HepG2 (cell line): ENCODE data around the gene GRIK4. TPM values are rescaled to one million over a fixed set of nuclear protein-coding genes. Genes with fewer than 3 reads are reported as not detected.

Experiments
- KDM3A ChIP-seq: IDR thresholded peaks from 2 replicates; pipeline ENCODE4 v1.6.1; 2018; ENCODE audit warnings: low read depth, missing compliant biosample characterization
- PAXIP1 ChIP-seq: sonication (generic); formaldehyde crosslinking; conservative IDR thresholded peaks from 2 replicates; pipeline ENCODE4 v1.4.0; 2020; ENCODE audit warnings: mild to moderate bottlenecking, missing genetic modification reagents, moderate library complexity
- SOX13 ChIP-seq, 3 experiments: fragments of 450-650 bp in 1 of 3; sonication (generic) in 1 of 3; formaldehyde crosslinking in 1 of 3; IDR thresholded peaks in 2 of 3; conservative IDR thresholded peaks in 1 of 3; 2 replicates each; pipeline versions ENCODE4 v1.5.0 to v1.6.1; 2016 to 2020; ENCODE audit warnings: antibody characterized with exemption in 1 of 3, mild to moderate bottlenecking in 1 of 3, missing compliant biosample characterization in 1 of 3, missing genetic modification reagents in 1 of 3, moderate library complexity in 1 of 3
- ZNF260 ChIP-seq: sonication (generic); formaldehyde crosslinking; IDR thresholded peaks from 2 replicates; pipeline ENCODE4 v1.4.0; 2020; ENCODE audit warnings: missing genetic modification reagents, low read depth, mild to moderate bottlenecking, borderline replicate concordance
- ZNF678 ChIP-seq: sonication (generic); formaldehyde crosslinking; IDR thresholded peaks from 2 replicates; pipeline ENCODE4 v1.4.0; 2020; ENCODE audit warnings: mild to moderate bottlenecking, missing genetic modification reagents
- polyA plus RNA-seq, 8 experiments: library from polyadenylated mRNA; depleted of rRNA in 3 of 8; stranded (reverse) in 7 of 8; unstranded in 1 of 8; fragments of >200 nt; fragmentation: Illumina TruSeq in 4 of 8; extraction: Trizol in 4 of 8; gene quantifications; 2 replicates each; pipeline versions ENCODE4 v1.2.1 to v1.2.3, GENCODE V29; 2011 to 2016; ENCODE audit warnings: low read depth in 4 of 8, missing spikeins in 1 of 8, mixed read lengths in 1 of 8; ENCODE audit not compliant: insufficient read depth in 1 of 8
- total RNA-seq, 5 experiments: library from RNA; depleted of rRNA; stranded (reverse); fragments of >200 nt; fragmentation: Illumina TruSeq; extraction: Trizol; gene quantifications; 2 replicates each; pipeline ENCODE4 v1.2.3, GENCODE V29; 2016; ENCODE audit warnings: low read depth in 1 of 5
- TF ChIP-seq, protein P1 (sequence below): sonication (generic); formaldehyde crosslinking; IDR thresholded peaks from 2 replicates; pipeline ENCODE4 v1.4.0; 2020; ENCODE audit warnings: missing genetic modification reagents
- TF ChIP-seq, protein P2 (sequence below): sonication (generic); formaldehyde crosslinking; IDR thresholded peaks from 2 replicates; pipeline ENCODE4 v1.9.0; 2022; ENCODE audit warnings: missing genetic modification reagents, mild to moderate bottlenecking, borderline replicate concordance
- TF ChIP-seq, protein P3 (sequence below): sonication (generic); formaldehyde crosslinking; IDR thresholded peaks from 2 replicates; pipeline ENCODE4 v1.8.1; 2023; ENCODE audit warnings: mild to moderate bottlenecking, inconsistent platforms, moderate library complexity, missing genetic modification reagents, borderline replicate concordance
- TF ChIP-seq, protein P4 (sequence below): sonication (generic); formaldehyde crosslinking; conservative IDR thresholded peaks from 2 replicates; pipeline ENCODE4 v1.8.0; 2022; ENCODE audit warnings: mild to moderate bottlenecking, moderate library complexity, missing genetic modification reagents

GRIK4 gene
- total and polyA plus RNA-seq, 2 of the 13 experiments (the other 11 are each of a cell fraction or from before 2014, with no cell fraction given), result 0.04 to 0.07 TPM

- TF ChIP-seq ZNF260 (CRISPR knock-in tag) (no peak), ZNF678 (CRISPR knock-in tag) (no peak), KDM3A (CRISPR knock-in tag) (0 out of 2 replicates have a peak, but pooled peaks have one; percentile 40), SOX13 (IDR thresholded peaks at IDR 0.05) (no peak), SOX13 (CRISPR knock-in tag; conservative IDR thresholded peaks at IDR 0.05 in 1 of 2, IDR thresholded peaks at IDR 0.05 in 1 of 2) (peak in 1 of 2 experiments; percentile 42; a peak in 1 of 4 replicates), PAXIP1 (CRISPR knock-in tag) (peak; percentile 61; the same call in 1 of the 2 replicates)
- TF ChIP-seq, protein P1, sequence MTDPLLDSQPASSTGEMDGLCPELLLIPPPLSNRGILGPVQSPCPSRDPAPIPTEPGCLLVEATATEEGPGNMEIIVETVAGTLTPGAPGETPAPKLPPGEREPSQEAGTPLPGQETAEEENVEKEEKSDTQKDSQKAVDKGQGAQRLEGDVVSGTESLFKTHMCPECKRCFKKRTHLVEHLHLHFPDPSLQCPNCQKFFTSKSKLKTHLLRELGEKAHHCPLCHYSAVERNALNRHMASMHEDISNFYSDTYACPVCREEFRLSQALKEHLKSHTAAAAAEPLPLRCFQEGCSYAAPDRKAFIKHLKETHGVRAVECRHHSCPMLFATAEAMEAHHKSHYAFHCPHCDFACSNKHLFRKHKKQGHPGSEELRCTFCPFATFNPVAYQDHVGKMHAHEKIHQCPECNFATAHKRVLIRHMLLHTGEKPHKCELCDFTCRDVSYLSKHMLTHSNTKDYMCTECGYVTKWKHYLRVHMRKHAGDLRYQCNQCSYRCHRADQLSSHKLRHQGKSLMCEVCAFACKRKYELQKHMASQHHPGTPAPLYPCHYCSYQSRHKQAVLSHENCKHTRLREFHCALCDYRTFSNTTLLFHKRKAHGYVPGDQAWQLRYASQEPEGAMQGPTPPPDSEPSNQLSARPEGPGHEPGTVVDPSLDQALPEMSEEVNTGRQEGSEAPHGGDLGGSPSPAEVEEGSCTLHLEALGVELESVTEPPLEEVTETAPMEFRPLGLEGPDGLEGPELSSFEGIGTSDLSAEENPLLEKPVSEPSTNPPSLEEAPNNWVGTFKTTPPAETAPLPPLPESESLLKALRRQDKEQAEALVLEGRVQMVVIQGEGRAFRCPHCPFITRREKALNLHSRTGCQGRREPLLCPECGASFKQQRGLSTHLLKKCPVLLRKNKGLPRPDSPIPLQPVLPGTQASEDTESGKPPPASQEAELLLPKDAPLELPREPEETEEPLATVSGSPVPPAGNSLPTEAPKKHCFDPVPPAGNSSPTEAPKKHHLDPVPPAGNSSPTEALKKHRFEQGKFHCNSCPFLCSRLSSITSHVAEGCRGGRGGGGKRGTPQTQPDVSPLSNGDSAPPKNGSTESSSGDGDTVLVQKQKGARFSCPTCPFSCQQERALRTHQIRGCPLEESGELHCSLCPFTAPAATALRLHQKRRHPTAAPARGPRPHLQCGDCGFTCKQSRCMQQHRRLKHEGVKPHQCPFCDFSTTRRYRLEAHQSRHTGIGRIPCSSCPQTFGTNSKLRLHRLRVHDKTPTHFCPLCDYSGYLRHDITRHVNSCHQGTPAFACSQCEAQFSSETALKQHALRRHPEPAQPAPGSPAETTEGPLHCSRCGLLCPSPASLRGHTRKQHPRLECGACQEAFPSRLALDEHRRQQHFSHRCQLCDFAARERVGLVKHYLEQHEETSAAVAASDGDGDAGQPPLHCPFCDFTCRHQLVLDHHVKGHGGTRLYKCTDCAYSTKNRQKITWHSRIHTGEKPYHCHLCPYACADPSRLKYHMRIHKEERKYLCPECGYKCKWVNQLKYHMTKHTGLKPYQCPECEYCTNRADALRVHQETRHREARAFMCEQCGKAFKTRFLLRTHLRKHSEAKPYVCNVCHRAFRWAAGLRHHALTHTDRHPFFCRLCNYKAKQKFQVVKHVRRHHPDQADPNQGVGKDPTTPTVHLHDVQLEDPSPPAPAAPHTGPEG (CRISPR knock-in tag), result no peak
- TF ChIP-seq, protein P2, sequence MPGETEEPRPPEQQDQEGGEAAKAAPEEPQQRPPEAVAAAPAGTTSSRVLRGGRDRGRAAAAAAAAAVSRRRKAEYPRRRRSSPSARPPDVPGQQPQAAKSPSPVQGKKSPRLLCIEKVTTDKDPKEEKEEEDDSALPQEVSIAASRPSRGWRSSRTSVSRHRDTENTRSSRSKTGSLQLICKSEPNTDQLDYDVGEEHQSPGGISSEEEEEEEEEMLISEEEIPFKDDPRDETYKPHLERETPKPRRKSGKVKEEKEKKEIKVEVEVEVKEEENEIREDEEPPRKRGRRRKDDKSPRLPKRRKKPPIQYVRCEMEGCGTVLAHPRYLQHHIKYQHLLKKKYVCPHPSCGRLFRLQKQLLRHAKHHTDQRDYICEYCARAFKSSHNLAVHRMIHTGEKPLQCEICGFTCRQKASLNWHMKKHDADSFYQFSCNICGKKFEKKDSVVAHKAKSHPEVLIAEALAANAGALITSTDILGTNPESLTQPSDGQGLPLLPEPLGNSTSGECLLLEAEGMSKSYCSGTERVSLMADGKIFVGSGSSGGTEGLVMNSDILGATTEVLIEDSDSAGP (CRISPR knock-in tag), result no peak; the same call in 1 of the 2 replicates
- TF ChIP-seq, protein P3, sequence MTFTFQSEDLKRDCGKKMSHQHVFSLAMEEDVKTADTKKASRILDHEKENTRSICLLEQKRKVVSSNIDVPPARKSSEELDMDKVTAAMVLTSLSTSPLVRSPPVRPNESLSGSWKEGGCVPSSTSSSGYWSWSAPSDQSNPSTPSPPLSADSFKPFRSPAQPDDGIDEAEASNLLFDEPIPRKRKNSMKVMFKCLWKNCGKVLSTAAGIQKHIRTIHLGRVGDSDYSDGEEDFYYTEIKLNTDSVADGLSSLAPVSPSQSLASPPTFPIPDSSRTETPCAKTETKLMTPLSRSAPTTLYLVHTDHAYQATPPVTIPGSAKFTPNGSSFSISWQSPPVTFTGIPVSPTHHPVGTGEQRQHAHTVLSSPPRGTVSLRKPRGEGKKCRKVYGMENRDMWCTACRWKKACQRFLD (CRISPR knock-in tag), result no peak
- TF ChIP-seq, protein P4, sequence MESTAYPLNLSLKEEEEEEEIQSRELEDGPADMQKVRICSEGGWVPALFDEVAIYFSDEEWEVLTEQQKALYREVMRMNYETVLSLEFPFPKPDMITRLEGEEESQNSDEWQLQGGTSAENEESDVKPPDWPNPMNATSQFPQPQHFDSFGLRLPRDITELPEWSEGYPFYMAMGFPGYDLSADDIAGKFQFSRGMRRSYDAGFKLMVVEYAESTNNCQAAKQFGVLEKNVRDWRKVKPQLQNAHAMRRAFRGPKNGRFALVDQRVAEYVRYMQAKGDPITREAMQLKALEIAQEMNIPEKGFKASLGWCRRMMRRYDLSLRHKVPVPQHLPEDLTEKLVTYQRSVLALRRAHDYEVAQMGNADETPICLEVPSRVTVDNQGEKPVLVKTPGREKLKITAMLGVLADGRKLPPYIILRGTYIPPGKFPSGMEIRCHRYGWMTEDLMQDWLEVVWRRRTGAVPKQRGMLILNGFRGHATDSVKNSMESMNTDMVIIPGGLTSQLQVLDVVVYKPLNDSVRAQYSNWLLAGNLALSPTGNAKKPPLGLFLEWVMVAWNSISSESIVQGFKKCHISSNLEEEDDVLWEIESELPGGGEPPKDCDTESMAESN (CRISPR knock-in tag), result no peak
Observed at GRCh38 chr11:120547811-120548681, 36.5 kb downstream of the GRIK4 start (continued).
